HG03025 (cell line): ENCODE results near the gene DLEC1.
A peak's percentile ranks its signal among the peaks of the same experiment; 100 is the strongest.
"Not testable (repeated sequence)": the region's sequence is repeated elsewhere in the genome, so short reads cannot be mapped to it uniquely, and the experiment has no call there.

Source experiments
- ATAC-seq: cut with Tn5 transposase; IDR thresholded peaks from one replicate; pipeline ENCODE4 v1.9.1; 2021; ENCODE audit warnings: mild to moderate bottlenecking, moderate library complexity; ENCODE audit not compliant: unreplicated experiment, low FRiP score

Gene DLEC1

DNA sequence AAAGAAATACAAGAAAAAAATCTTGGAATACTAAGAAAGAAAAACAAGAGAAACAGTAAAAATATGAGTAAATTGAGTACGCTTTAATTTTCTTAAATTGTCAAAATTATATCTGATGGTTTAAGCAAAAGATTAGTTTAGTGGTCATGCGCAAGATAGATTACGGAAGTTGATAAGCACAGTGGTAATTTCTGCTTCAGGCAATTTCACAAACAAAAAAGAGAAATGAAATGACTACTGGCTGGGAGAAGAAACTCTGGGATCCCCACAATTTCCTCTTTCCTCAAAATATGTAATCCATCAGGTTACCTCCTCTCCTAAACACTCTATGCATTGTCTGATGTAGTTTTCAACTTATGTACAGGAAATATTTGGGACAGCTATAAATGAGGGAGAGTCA, 108.4 kb downstream of the DLEC1 start:
- ATAC-seq, result no peak

DNA sequence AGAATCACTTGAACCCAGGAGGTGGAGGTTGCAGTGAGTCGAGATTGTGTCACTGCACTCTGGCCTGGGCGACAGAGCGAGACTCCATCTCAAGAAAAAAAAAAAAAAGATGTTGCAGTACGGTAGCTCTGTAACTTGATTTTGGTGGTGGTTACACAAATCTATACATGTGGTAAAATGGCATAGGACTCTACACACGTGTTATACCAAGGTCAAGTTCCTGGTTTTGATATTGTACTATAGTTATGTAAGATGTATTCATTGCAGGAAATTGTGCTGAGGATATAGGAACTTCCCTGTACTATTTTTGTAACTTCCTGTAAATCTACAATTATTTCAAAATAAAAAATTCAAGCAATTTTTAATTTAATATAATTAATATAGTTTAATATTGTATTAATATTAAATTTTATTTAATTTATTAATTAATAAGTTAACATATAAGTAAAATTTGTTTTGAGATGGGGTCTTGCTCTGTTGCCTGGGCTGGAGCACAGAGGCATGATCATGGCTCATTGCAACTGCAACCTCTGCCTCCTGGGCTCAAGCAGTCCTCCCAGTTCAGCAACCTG, 109.4 kb downstream of the DLEC1 start:
- no peak for ATAC-seq

DNA sequence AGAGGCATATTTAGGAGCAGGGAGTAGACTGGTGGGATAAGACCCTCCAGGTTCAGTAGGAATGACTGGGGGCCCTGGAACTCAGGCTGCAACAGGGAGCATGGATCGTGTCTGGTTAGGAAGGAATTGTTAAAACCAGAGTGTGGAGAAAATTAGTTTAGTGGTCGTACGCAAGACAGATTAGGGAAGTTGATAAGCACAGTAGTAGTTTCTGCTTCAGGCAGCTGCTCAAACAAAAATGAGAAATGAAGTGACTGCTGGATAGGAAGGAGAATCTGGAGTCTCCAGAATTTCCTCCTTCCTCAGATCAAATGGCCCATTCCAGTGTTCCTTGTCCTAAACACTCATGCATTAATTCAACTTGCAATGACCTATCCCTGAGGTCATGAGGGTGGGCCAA, 110.7 kb downstream of the DLEC1 start:
- no peak for ATAC-seq

DNA sequence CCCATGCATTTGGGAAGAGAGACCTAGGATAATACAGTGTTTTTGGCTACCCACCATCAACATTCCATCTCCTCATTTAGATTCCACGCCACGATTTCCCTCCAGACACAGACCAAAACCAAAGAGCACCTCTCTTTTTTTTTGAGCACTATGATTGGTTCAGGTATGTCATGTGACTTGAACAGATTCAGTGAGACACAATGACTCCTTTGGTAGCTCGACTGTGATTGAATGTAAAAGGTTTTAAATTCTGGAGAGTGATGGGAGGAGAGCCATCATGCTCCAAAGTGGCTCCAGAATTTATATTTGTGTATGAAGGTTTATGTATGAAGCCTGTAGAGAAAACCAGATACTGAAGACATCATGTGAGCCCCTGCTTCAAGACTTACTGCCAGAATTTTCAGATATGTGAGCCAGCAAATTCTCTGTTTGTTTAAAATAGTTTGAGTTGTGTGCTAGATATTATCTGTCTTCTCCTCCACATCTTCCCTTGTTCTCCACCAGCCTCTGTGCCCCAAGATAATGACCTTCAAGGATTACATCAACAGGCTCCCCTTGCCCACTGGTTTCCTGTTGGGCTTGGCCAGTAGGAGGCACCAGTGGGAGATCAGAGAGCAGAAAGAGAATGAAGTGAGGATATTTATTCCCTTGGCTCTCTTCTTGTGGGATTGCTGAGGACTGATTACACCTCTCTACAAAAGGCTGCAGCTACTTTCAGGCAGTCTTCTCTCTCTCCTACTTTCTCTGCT, 111.9 kb downstream of the DLEC1 start:
- no peak for ATAC-seq

DNA sequence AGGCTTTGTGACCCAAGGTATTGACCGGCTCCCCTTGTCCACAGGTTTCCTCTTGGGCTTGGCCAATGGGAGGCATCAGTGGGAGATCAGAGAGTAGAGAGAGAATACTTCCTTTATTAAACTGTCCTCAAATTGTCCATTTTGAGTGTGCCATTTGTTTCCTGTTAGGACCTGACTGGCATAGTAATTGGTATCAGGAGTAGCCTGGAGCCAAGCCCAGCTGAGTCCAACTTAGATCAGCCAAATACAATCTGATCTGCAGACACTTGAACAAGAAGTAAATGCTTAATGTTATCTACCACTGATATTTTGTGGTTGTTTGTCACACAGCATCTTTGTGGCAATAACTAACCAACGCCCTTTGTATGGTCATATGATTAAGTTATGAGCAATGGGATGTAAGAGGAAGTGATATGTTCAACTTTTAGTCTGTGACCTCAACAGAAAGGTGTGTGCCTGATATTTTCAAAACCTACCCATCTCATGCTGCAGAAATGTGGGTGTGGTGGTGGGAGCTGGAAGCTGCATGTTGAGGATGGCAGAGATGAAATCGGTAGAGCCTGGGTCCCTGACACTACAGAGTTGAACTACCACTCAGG, 112.8 kb downstream of the DLEC1 start:
- no peak for ATAC-seq

DNA sequence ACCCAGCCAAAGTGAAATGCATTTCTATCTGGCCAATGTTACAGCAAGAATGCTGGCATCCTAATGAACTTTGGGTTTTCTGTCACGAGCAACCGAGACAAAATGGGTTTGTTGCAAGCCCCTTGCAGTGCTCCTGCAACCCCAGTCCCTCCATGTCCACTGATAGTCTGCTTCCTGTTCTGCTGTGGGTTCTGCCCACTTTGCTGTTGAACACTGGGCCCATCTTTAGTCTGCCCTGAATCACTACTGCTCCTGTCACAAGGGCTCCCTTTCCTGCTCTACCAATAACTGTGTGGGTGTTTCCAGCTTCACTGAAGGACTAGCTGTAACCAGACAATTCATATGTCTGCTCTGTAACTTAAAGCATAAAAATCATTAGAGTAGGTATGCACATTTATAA, 113.6 kb downstream of the DLEC1 start:
- no peak for ATAC-seq

DNA sequence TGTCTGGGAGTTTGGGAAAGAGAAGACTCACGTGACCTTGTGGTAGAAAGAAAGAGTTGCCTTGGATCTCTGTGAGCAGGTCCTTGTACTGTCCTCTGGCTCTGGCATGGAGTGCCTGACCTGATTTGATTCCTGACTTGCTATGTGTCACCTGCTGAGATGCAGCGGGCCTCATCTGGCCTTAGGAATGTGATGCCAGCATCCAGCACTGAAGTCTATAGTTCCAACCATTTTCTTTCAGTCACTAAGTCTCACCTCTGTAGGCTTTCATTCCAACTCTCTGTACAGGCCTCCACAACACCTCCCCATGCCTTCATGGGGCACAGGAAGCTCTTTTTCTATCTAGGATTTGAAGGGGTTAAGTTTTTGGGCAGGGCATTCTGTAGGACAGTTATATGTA, 114.2 kb downstream of the DLEC1 start:
- ATAC-seq, result no peak

DNA sequence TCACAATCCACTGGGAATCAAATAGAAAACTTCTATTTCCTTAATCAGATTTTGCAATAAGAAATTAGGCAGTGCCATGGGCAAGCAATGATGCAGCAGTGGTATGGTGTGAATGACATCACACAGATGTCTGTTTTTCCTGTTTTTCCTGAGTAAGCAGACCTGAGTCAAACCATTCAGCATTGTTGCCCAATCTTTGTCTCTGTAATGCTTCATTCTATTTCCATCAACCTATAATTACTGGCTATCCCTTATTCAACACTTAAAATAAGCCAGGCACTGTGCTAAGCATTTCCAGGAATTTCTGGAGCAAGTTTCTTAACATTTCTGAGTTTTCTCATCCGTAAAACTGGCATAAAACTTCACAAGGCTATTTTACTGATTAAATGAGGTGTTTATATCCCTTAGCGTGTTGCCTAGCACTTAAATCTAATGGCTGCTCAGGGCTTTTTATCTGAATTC, 115.1 kb downstream of the DLEC1 start:
- no peak for ATAC-seq

DNA sequence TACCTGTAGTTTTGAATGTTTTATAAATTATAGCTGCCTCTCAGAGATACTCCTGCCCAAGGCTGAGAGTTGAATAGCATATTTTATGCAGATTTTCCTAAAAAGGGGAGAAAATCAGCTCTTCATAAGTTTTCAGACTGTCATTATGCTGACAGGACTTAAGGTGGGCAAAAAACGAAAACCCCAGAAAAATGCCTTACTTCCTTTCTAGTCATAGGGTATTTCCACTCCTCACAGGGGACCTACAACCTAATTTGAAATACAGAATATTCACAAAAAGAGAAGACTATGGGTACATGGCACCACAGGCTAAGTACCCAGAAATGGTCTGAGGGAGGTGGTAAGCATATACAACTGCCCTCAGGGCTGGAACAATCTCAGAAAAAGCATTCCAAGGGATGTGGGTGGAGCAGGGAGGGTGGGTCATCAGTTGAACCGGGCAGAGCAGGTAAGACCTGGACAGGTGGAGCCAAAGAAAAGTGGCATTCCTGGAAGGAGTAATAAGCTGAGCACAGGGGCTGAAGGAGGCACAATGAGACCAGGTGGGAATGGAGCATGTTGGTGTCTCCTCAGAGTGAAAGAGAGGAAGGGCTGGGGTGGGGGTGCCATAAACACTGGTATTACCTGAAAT, 115.7 kb downstream of the DLEC1 start:
- ATAC-seq, result no peak

DNA sequence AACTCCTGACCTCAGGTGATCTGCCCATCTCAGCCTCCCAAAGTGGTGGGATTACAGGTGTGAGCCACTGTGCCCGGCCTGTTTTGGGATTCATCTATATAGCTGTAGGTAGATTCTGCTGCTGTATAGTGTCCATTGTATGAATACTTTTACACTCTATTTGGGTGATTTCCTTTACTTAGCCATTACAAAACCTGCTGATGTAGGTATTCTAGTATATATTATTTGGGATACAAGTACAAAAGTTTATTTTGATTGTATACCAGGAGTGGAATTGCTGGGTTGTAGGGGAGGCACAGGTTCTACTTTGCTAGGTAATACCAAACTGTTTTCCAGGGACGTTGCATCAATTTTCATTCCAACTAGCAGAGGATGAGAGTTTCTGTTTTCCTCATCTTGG, 116.8 kb downstream of the DLEC1 start:
- ATAC-seq, result no peak

DNA sequence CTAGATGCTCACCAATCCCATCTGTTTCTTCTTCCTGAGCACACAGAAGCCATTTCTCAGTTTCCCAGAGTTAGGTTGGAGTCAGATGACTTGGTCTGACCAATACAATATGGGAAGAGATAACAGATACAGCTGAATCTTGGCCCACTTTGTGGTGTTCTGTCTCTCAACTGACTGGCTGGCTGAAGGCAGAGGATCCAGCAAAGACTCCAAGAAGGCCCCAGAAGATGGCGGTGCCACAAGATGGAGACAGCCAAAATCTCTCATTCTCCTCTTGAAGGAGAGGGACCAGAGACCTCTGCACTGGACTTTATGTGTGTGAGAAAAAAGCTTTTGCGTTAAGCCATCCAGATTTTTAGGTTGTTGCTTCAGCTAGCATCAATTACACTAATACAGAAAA, 118.1 kb downstream of the DLEC1 start:
- ATAC-seq, result no peak

DNA sequence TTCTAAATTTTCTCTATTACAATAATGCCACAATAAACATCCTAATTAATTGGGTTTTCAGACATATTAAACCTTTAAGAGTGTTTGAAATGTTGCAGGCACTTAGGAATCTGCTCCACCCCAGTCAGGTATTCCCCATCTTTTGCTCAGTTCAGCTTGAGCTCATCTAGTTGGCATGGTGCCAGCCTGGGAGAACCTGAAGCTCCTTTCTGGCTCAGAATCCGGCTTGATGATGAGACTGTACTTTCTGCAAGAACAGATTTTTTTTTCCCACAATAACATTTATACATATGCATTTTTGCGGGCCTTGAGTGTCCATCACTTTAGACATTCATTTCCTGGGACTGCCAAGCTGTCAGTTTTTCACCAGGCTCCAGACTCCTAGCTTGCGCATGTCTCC, 118.6 kb downstream of the DLEC1 start:
- no peak for ATAC-seq

DNA sequence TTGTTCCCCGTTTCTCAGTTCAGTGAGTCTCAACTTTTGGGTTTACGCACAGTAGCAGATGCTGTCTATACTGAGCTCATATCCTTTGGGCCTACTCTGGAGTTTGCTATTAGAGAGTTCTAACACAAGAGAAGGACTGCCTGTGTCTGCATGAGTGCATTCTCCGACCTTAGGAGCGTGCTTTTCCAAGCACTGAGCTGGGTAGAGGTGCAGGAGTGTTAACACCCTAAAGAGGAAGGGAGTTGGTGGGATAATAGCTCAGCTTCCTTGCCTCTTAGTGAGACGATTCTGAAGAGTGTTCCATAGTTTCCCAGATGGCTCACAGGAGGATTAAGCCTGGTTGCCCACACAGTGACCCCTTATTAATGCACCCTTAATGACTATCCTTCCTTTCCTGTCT, 119.5 kb downstream of the DLEC1 start:
- ATAC-seq, result no peak

DNA sequence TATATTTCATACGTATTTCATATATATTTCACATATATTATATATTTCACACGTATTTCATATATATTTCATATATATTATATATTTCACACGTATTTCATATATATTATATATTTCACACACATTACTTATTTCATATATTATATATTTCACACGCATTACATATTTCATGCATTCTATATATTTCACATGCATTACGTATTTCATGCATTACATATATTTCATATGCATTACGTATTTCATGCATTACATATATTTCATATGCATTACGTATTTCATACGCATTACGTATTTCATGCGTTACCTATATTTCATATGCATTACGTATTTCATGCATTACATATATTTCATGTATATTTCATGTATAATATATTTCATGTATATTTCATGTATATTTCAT, 121.7 kb downstream of the DLEC1 start:
- not testable (repeated sequence) for ATAC-seq

DNA sequence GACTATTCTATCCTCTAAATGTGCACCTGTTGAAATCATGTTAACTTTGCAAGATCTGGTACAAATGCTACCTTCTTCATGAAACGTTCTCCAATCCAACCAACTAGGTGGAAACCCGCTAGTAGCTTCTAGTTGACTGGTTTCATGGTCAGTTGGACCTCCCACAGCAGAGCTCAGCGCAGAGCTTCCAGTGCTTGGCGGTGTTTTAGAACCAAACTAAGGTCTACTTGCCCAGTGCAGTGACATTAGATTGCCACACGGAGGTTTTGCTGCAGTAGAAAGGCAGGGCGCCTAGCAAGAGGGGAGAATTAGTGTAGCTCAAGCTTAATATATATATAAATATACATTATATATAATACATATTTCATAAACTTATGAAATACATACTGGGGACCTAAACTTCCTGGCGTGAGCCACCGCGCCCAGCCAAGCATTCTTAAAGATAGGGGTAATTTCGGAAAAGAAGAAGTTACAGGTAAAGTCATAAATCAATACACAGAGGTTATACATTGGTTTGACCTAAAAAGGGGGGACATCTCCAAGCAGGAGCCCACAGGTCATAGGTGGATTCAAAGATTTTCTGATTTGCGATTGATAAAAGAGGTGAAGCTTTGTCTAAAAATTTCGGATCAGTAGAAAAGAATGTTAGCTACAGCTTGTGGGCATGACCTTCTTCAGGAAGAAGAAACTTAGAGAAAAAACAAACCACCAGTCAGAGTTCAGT, 124.3 kb downstream of the DLEC1 start:
- no peak for ATAC-seq

DNA sequence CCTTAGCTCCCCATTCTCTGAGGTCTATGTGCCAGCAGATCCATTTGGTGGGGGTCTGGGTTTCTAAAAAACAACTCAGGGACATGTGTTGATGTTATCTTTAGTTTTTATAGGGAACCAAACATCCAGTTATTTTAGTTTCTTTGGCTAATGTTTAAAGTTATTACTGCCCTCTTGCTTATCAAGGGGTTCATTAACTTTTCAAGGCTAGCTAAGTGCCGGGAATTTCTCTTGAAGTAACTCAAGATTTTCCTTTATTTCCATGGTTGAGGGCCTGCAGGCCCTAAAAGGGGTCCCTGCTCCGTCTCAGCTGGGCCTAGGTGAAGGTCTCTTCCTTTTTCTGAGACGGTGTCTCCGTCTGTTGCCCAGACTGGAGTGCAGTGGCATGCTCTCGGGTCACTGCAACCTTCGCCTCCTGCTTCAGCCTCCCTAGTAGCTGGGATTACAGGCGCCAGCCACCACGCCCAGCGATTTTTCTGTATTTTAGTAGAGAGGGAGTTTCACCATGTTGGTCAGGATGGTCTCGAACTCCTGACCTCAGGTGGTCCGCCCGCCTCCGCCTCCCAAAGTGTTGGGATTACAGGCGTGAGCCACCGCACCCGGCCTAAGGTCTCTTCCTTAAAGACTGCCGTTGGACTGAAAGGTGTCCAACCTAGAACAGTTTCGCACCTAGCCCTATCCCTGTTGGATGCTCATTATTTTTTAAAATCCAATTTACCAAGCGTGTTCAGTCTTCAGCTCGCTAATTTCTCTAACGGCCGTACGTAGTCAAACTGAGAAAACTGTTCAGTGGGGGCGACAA, 125.0 kb downstream of the DLEC1 start:
- ATAC-seq, result no peak

DNA sequence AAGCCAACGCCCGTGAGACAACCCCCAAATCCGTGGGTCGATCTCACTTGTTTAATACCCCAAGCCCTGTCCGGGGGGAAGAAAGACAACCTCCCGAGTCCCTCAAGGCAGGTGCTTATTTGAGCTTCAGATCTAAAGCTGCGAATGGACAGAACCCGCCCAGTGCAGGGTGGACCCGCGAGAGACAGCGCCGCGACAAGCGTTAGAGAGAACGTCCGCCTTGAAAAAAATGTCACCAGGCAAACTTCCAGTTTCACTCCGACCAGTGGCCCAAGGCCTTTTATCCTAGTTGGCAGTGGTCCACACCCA, 125.6 kb downstream of the DLEC1 start:
- peak; percentile 21 for ATAC-seq

DNA sequence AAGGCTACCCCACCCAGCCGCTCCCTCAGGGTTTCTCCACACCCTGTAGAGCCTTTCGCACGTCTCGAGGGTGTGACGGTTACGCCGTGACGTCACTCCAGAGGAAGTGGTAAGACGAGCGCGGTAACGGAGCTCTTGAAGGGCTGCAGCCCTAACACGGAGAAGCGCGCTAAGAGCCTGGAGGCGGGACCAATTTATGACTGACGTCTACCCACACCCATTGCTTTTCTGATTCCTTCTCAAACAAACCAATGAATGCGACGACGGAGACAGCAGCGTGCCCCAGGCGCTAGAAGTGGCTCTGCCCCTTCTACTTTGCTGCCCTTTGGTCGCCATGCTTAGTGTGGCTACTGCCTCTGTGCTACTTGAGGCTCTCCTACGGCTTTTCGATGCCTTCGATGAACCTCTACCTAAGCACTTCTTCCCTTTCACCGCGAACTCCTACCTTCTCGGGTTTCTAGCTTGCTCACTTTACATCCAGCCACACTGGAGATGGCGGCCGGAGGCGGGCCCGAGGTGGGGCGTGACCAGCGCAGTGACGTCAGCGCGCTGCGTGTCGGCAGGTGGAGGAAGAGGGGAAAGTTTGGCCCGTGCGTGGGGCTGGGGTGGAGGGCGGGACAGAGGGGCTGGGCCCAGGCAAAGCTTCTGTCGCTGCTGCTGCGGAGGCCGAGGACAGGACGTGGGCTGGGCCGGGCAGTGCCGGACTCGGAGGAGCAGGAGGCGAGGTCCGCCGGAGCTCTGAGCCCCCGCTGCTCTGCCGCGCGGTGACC, 126.1 kb downstream of the DLEC1 start, which contains the start of gene OXSR1:
TSS of gene OXSR1 (plus strand) at position 586 of the 770 bp plus-strand sequence. CDS start 340 bp downstream, outside the sequence.
- peak; percentile 92 for ATAC-seq

DNA sequence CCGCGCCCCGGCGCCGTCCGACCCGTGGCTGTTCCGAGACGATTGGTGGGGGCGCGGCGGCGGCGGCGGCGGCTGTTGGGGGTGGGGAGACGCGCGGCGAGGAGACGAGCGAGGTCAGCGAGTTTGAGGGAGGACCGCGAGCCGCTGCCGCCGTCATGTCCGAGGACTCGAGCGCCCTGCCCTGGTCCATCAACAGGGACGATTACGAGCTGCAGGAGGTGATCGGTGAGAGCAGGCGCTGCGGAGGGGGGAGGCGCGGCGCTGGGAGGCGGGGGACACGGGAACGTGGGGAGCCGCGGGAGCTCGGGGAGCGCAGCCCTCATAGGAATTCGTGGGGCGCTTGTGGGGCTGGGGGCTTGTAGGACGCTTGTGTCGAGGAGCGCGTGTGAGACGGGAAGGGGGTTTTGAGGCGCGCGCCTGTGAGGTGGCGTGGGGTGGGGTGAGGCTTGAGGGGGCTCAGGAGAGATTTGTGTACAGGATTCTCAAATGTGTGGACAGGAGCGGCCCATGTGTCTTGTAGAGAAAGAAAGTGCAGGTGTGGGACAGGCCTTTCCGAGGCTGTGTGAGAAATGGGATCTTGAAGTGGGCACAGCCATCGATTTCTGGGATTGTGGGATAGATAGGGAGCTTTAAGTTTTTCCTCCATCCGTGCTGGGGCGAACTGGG, 126.8 kb downstream of the DLEC1 start:
- ATAC-seq, result peak; percentile 11
